Measurements from ENCODE around the gene BRIP1.
"Not testable (repeated sequence)": the region's sequence is repeated elsewhere in the genome, so short reads cannot be mapped to it uniquely, and the experiment has no call there.

BRIP1 gene

DNA sequence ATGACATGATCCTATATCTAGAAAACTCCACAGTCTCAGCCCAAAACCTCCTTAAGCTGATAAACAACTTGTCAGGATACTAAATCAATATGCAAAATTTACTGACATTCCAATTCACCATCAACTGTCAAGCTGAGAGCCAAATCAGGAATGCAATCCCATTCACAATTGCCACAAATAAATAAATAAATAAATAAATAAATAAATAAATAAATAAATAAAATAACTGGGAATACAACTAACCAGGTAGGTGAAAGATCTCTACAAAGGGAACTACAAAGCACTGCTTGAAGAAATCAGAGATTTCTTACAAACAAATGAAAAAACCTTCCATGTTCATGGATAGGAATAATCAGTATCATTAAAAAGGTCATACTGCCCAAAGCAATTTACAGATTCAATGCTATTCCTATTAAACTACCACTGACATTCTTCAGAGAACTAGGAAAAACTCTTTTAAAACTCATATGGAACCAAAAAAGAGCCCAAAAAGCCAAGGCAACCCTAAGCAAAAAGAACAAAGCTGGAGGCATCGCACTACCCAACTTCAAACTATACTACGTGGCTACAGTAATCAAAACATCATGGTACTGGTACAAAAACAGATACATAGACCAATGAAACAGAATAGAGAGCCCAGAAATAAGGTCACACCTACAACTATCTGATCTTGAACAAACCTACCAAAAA, 37.7 kb downstream of the BRIP1 start:
- Histone ChIP-seq H3K27me3 (replicated peaks; ENCODE audit: control insufficient read depth, insufficient read depth, low read length) (no peaks in the 10 kb centered on the region), H3K36me3 (ENCODE audit: control insufficient read depth, insufficient read depth, low read length) (no peaks in the 10 kb centered on the region), H3K4me3 (replicated peaks; ENCODE audit: low read depth, low read length) (no peak overlapping the region)
- TF ChIP-seq, protein P1, sequence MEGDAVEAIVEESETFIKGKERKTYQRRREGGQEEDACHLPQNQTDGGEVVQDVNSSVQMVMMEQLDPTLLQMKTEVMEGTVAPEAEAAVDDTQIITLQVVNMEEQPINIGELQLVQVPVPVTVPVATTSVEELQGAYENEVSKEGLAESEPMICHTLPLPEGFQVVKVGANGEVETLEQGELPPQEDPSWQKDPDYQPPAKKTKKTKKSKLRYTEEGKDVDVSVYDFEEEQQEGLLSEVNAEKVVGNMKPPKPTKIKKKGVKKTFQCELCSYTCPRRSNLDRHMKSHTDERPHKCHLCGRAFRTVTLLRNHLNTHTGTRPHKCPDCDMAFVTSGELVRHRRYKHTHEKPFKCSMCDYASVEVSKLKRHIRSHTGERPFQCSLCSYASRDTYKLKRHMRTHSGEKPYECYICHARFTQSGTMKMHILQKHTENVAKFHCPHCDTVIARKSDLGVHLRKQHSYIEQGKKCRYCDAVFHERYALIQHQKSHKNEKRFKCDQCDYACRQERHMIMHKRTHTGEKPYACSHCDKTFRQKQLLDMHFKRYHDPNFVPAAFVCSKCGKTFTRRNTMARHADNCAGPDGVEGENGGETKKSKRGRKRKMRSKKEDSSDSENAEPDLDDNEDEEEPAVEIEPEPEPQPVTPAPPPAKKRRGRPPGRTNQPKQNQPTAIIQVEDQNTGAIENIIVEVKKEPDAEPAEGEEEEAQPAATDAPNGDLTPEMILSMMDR (IDR thresholded peaks at IDR 0.05; ENCODE audit: insufficient read depth, low read length, poor library complexity, severe bottlenecking): no peak
- no peak for DNase-seq (ENCODE audit: extremely low read depth, insufficient read length)

DNA sequence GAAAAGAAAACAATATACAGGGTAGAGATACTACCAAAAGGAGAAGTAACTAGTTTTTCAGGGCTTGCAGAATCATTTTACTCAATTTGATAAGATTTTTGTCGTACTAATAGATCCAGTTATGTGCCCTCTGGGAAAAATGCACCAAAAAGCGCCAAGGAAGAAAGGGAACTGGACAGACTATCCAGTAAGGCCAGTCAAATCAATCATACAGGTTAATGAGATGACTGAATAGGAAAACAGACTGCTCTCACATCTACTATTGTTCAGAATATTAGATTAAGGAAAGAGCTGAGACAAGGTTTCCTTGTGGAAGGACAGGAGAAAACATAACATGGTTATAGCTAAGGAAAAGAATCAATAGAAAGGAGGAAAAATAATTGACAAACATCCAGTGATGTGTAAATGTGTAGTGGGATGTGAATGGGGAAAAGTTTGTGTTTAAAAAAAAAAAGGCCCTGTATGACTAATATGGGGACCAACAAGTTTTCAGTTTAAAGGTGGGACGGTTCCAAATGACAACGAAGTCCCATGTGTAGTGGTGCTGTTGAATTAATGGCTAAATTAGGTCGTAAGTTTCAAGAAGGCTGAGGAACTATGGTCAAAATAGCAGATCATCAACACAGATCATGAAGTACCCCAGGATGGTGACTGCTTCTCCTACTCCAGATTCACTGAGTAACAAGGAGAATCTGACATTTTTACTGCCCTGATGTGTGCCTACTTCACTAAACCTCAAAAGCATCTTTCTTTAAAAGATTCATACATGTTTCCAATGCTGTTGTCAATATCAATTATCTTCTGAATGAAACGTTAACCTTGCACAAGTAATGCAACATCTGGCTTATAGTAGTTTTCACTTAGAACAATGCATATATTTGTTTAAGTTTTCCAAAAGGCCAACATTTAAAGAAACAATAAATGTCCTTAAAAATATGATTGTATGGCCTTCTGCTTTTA, 40.7 kb downstream of the BRIP1 start:
- no peaks in the 10 kb centered on the region; the same call in 1 of the 2 replicates for H3K36me3 ChIP-seq (ENCODE audit: control insufficient read depth, insufficient read depth, low read length)
- no peaks in the 10 kb centered on the region for H3K27me3 ChIP-seq (replicated peaks; ENCODE audit: control insufficient read depth, insufficient read depth, low read length)
- no peak for DNase-seq (ENCODE audit: extremely low read depth, insufficient read length)
- TF ChIP-seq, protein P1 (IDR thresholded peaks at IDR 0.05; ENCODE audit: insufficient read depth, low read length, poor library complexity, severe bottlenecking): no peak
- H3K4me3 ChIP-seq (replicated peaks; ENCODE audit: low read depth, low read length): no peak overlapping the region

DNA sequence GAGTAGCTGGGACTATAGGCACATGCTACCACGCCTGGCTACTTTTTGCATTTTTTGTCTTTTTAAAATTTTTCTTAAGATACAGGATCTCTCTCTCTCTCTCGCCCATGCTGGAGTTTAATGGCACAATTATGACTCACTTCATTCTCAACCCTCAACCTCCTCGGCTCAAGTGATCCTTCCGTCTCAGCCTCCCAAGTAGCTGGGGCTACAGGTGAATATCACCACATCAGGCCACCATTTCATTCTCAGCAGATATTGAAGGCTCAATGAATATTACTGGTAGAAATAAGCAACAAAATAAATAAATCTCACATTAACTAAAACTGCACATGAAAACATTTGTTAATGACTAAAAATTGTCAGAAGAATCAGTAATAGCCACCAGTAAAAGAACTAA, 41.7 kb downstream of the BRIP1 start:
- Histone ChIP-seq H3K27me3 (replicated peaks; ENCODE audit: control insufficient read depth, insufficient read depth, low read length) (no peaks in the 10 kb centered on the region), H3K36me3 (ENCODE audit: control insufficient read depth, insufficient read depth, low read length) (no peaks in the 10 kb centered on the region; the same call in 1 of the 2 replicates), H3K4me3 (replicated peaks; ENCODE audit: low read depth, low read length) (no peak overlapping the region)
- TF ChIP-seq, protein P1 (IDR thresholded peaks at IDR 0.05; ENCODE audit: insufficient read depth, low read length, poor library complexity, severe bottlenecking): no peak
- no peak for DNase-seq (ENCODE audit: extremely low read depth, insufficient read length)

DNA sequence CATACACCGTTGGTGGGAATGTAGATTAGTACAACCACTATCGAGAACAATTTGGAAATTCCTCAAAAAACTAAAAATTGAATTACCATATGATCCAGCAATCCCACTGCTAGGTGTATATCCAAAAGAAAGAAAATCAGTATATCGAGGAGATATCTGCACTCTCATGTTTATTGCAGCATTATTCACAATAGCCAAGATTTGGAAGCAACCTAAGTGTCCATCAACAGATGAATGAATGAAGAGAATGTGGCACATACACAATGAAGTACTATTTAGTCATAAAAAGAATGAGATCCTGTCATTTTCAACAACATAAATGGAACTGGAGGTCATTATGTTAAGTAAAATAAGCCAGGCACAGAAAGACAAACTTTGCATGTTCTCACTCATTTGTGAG, 44.1 kb downstream of the BRIP1 start:
- DNase-seq (ENCODE audit: extremely low read depth, insufficient read length); H3K4me3 ChIP-seq (replicated peaks; ENCODE audit: low read depth, low read length); H3K36me3 ChIP-seq (ENCODE audit: control insufficient read depth, insufficient read depth, low read length); H3K27me3 ChIP-seq (replicated peaks; ENCODE audit: control insufficient read depth, insufficient read depth, low read length): not testable (repeated sequence)

DNA sequence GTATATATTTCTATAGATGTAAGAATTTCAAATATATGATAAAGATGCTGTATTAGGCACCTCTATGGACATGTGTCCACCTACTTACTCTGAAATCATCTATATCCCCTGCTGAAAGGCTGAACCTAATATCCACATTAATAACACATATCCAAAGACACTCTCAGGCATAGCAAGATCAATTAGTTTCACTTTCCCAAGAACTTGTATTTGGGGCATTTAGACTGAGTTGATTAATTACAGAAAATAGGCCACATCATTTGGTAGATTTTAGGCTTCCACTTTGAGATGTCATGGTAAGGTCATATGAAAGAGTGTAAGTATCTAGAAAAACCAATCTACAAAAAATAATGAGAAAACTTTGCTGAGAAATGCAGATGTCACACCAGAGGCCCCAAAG, 45.1 kb downstream of the BRIP1 start:
- TF ChIP-seq, protein P1 (IDR thresholded peaks at IDR 0.05; ENCODE audit: insufficient read depth, low read length, poor library complexity, severe bottlenecking): no peak
- H3K36me3 ChIP-seq (ENCODE audit: control insufficient read depth, insufficient read depth, low read length): no peaks in the 10 kb centered on the region; the same call in 1 of the 2 replicates
- no peak overlapping the region for H3K4me3 ChIP-seq (replicated peaks; ENCODE audit: low read depth, low read length)
- no peak for DNase-seq (ENCODE audit: extremely low read depth, insufficient read length)
- H3K27me3 ChIP-seq (replicated peaks; ENCODE audit: control insufficient read depth, insufficient read depth, low read length): no peaks in the 10 kb centered on the region

DNA sequence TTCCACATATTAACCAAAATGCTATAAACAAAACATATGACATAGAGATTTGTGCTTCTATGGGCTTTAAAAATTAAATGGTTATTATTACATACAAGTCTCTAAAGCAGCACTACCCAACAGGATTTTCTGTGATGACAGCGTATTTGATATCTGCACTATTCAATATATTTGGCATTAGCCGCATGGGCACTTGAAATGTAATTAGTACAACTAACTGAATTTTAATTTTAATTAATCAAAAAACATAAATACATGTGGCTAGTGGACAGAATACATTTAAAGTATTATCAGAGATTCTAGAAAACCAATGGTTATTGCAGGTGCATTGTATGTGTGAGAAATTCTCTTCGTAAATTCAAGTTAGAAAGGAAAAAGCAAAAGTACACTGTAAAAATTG, 45.9 kb downstream of the BRIP1 start:
- H3K27me3 ChIP-seq (replicated peaks; ENCODE audit: control insufficient read depth, insufficient read depth, low read length): no peaks in the 10 kb centered on the region
- no peaks in the 10 kb centered on the region; the same call in 1 of the 2 replicates for H3K36me3 ChIP-seq (ENCODE audit: control insufficient read depth, insufficient read depth, low read length)
- H3K4me3 ChIP-seq (replicated peaks; ENCODE audit: low read depth, low read length): no peak overlapping the region
- TF ChIP-seq, protein P1 (IDR thresholded peaks at IDR 0.05; ENCODE audit: insufficient read depth, low read length, poor library complexity, severe bottlenecking): no peak
- no peak for DNase-seq (ENCODE audit: extremely low read depth, insufficient read length)

Data from GM06990 (cell line).